DND-41 (cell line): ENCODE measurements around the gene RPL35A.
A peak's percentile ranks its signal among the peaks of the same experiment; 100 is the strongest.

Source experiments
- ATAC-seq: fragments of 200-7000 bp; cut with Tn5 transposase; 3 replicates; pipeline ENCODE4 v1.9.1; 2021; ENCODE audit warnings: low read depth; ENCODE audit not compliant: insufficient read depth
- DNase-seq: peaks from one replicate; pipeline ENCODE4 v3.0.0-alpha.2; 2020
- H2AFZ ChIP-seq: 2 replicates; pipeline ENCODE4 v1.6.0; 2012; ENCODE audit warnings: low read depth, low read length
- H3K27ac ChIP-seq: 2 replicates; pipeline ENCODE4 v1.5.1; 2012; ENCODE audit warnings: low read length, inconsistent platforms
- H3K27me3 ChIP-seq: fragments of 200-600 bp; sonication (generic); 2 replicates; pipeline ENCODE4 v1.6.0; 2012; ENCODE audit warnings: low read length, mild to moderate bottlenecking, inconsistent platforms; ENCODE audit not compliant: insufficient read depth, poor library complexity
- H3K36me3 ChIP-seq: 2 replicates; pipeline ENCODE4 v1.5.1; 2012; ENCODE audit warnings: low read length, inconsistent platforms; ENCODE audit not compliant: insufficient read depth
- H3K4me1 ChIP-seq: 2 replicates; pipeline ENCODE4 v1.5.1; 2012; ENCODE audit warnings: mild to moderate bottlenecking, low read length; ENCODE audit not compliant: insufficient read depth
- H3K4me2 ChIP-seq: 2 replicates; pipeline ENCODE4 v1.6.0; 2012; ENCODE audit warnings: mild to moderate bottlenecking, moderate library complexity, low read length, inconsistent platforms; ENCODE audit not compliant: insufficient read depth
- H3K4me3 ChIP-seq, 2 experiments: fragments of 200-600 bp in 1 of 2; shearing (Covaris generic) in 1 of 2; 2 replicates each; pipeline ENCODE4 v1.5.1; 2012 to 2016; ENCODE audit warnings: inconsistent platforms in 2 of 2, low read length in 2 of 2, mild to moderate bottlenecking in 2 of 2, low read depth in 1 of 2, moderate library complexity in 1 of 2
- H3K79me2 ChIP-seq: 2 replicates; pipeline ENCODE4 v1.6.0; 2012; ENCODE audit warnings: low read length, inconsistent platforms; ENCODE audit not compliant: insufficient read depth
- H3K9ac ChIP-seq: 2 replicates; pipeline ENCODE4 v1.6.0; 2012; ENCODE audit warnings: low read depth, mild to moderate bottlenecking, inconsistent platforms, low read length, moderate library complexity
- H3K9me3 ChIP-seq: 2 replicates; pipeline ENCODE4 v1.5.1; 2012; ENCODE audit warnings: low read length, moderate library complexity, mild to moderate bottlenecking, inconsistent platforms; ENCODE audit not compliant: insufficient read depth, severe bottlenecking
- H4K20me1 ChIP-seq: 2 replicates; pipeline ENCODE4 v1.6.0; 2012; ENCODE audit warnings: low read length; ENCODE audit not compliant: insufficient read depth
- EZH2 ChIP-seq: IDR thresholded peaks from 3 replicates; pipeline ENCODE4 v1.6.1; 2012; ENCODE audit warnings: borderline replicate concordance, low read depth, mild to moderate bottlenecking, moderate library complexity, low read length, inconsistent platforms; ENCODE audit not compliant: severe bottlenecking
- TF ChIP-seq, protein P1 (sequence below): IDR thresholded peaks from 2 replicates; pipeline ENCODE4 v1.5.1; 2012; ENCODE audit warnings: borderline replicate concordance, low read length, moderate library complexity, mild to moderate bottlenecking; ENCODE audit not compliant: poor library complexity, severe bottlenecking; ENCODE audit errors: extremely low read depth

Gene RPL35A

GRCh38 chr3:197949191-197949777 lies 706 bp upstream of the RPL35A start:
- peaks cover 43% of the 10 kb centered on the region for H3K4me1 ChIP-seq
- no peaks in the 10 kb centered on the region for H3K27me3 ChIP-seq
- ATAC-seq (no peak), DNase-seq (no peak)
- peak overlapping the region; percentile 80 for H3K9ac ChIP-seq
- TF ChIP-seq, protein P1, sequence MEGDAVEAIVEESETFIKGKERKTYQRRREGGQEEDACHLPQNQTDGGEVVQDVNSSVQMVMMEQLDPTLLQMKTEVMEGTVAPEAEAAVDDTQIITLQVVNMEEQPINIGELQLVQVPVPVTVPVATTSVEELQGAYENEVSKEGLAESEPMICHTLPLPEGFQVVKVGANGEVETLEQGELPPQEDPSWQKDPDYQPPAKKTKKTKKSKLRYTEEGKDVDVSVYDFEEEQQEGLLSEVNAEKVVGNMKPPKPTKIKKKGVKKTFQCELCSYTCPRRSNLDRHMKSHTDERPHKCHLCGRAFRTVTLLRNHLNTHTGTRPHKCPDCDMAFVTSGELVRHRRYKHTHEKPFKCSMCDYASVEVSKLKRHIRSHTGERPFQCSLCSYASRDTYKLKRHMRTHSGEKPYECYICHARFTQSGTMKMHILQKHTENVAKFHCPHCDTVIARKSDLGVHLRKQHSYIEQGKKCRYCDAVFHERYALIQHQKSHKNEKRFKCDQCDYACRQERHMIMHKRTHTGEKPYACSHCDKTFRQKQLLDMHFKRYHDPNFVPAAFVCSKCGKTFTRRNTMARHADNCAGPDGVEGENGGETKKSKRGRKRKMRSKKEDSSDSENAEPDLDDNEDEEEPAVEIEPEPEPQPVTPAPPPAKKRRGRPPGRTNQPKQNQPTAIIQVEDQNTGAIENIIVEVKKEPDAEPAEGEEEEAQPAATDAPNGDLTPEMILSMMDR: no peak
- TF ChIP-seq EZH2: no peak
- H3K4me3 ChIP-seq: peak overlapping the region; percentile 34 to 91; a peak in 3 of 4 replicates
- peaks cover 41% of the 10 kb centered on the region for H3K79me2 ChIP-seq
- H2AFZ ChIP-seq: peak overlapping the region; percentile 87
- H3K4me2 ChIP-seq: peak overlapping the region; percentile 82
- peaks cover 41% of the 10 kb centered on the region for H3K36me3 ChIP-seq
- no peaks in the 10 kb centered on the region for H3K9me3 ChIP-seq
- peak overlapping the region; percentile 93 for H3K27ac ChIP-seq
- peaks cover 33% of the 10 kb centered on the region for H4K20me1 ChIP-seq

DNA sequence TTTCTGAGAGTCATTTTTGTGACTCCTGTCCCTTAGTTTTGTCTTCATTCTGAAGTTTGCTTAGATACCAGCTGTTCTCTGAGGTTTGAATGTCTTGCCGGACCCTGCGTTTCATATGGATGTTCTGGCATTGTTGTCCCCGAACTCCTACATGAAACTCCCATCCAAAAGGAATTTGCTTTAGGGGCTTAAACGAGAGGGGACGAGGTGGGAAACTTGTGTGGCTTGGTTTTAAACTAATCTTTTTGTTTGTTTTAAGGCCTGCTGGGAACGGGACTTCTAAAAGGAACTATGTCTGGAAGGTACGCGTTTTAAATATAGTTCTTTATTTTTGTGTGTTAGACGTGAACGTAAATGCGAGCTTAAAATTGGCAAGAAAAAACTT lies 679 bp downstream of the RPL35A start:
- Histone ChIP-seq H3K4me2 (peak overlapping the region; percentile 82), H3K4me3 (peak overlapping the region; percentile 91), H3K27me3 (no peaks in the 10 kb centered on the region), H2AFZ (peak overlapping the region; percentile 87; the same call in 1 of the 2 replicates), H3K79me2 (peaks cover 41% of the 10 kb centered on the region), H3K27ac (peak overlapping the region; percentile 93), H3K9me3 (no peaks in the 10 kb centered on the region), H3K36me3 (peaks cover 55% of the 10 kb centered on the region), H4K20me1 (peaks cover 36% of the 10 kb centered on the region), H3K9ac (peak overlapping the region; percentile 80), H3K4me1 (peaks cover 47% of the 10 kb centered on the region)
- TF ChIP-seq, protein P1: no peak
- no peak for TF ChIP-seq EZH2
- ATAC-seq: no peak
- no peak for DNase-seq

- no peak for ATAC-seq
- H4K20me1 ChIP-seq: peaks cover 41% of the 10 kb centered on the region
- peaks cover 47% of the 10 kb centered on the region for H3K4me1 ChIP-seq
- no peaks in the 10 kb centered on the region for H3K27me3 ChIP-seq
- H3K27ac ChIP-seq: peak overlapping the region; percentile 93
- no peak overlapping the region for H2AFZ ChIP-seq
- H3K4me3 ChIP-seq: peak overlapping the region; percentile 91; a peak in 3 of 4 replicates
- DNase-seq: no peak
- H3K9me3 ChIP-seq: no peaks in the 10 kb centered on the region
- peaks cover 41% of the 10 kb centered on the region for H3K79me2 ChIP-seq
- TF ChIP-seq, protein P1: no peak
- TF ChIP-seq EZH2: no peak
- H3K9ac ChIP-seq: peak overlapping the region; percentile 80
- H3K36me3 ChIP-seq: peaks cover 63% of the 10 kb centered on the region
- H3K4me2 ChIP-seq: peak overlapping the region; percentile 82
These were observed 1.5 kb downstream of the RPL35A start for GRCh38 chr3:197951392-197951990.
